Subcutaneous abdominal adipose tissue (tissue), 5 donors: ENCODE measurements around the gene CRX.
"Not testable (repeated sequence)": the region's sequence is repeated elsewhere in the genome, so short reads cannot be mapped to it uniquely, and the experiment has no call there.

Experiments
- H3K27ac ChIP-seq: one replicate; pipeline ENCODE4 v1.7.0; 2013; ENCODE audit warnings: low read depth, mild to moderate bottlenecking, inconsistent platforms, low read length, moderate library complexity
- H3K27me3 ChIP-seq, 5 donors: one replicate each; pipeline ENCODE4 v1.7.0; 2013; ENCODE audit warnings: low read length in 5 of 5, inconsistent platforms in 1 of 5; ENCODE audit not compliant: control insufficient read depth in 5 of 5, insufficient read depth in 4 of 5
- H3K36me3 ChIP-seq, 5 donors: one replicate each; pipeline ENCODE4 v1.7.0; 2013; ENCODE audit warnings: low read length in 5 of 5; ENCODE audit not compliant: control insufficient read depth in 5 of 5, insufficient read depth in 5 of 5
- H3K4me1 ChIP-seq, 5 donors: one replicate each; pipeline ENCODE4 v1.7.0; 2013; ENCODE audit warnings: low read length in 5 of 5, mild to moderate bottlenecking in 3 of 5, moderate library complexity in 1 of 5; ENCODE audit not compliant: control insufficient read depth in 5 of 5, insufficient read depth in 5 of 5
- H3K4me3 ChIP-seq, 5 donors: one replicate each; pipeline ENCODE4 v1.7.0; 2013; ENCODE audit warnings: low read length in 5 of 5, low read depth in 1 of 5
- H3K9ac ChIP-seq, 5 donors: one replicate each; pipeline ENCODE4 v1.7.0; 2013; ENCODE audit warnings: low read length in 5 of 5, mild to moderate bottlenecking in 4 of 5, moderate library complexity in 3 of 5
- H3K9me3 ChIP-seq, 5 donors: one replicate each; pipeline ENCODE4 v1.7.0; 2013; ENCODE audit warnings: low read length in 5 of 5; ENCODE audit not compliant: control insufficient read depth in 5 of 5
- donor health status: healthy.
- donor health status: healthy.
- donor health status: healthy.
- donor health status: healthy.
- donor health status: healthy.

CRX gene

DNA sequence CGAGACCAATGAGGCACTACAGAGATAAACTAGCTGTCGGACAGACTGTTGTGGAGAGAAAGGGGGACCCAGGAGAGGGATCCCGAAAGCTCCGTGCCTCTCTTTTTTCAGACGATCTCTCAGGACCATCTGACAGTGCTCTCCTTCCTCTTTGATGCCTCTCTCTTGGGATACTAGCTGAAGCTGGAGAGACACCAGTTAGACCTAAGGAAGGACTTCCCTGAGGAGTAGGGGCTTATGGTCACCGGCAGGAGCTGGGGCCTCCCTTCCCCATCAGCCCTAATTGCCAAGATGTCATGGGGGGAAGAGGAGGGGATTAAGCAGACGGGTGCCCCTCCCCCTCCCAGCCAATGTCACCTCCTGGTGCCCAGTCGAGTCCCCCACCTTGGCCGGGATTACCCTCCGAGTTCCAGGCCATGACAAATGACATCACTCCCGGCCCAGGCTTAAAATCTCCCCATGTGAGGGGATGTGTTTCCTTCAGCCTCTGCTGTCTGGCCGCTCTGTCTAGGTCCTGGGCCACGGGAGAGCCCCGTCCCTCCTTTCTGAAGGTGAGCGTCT lies at the start of gene CRX:
Gene CRX, plus strand, starts transcription at position 478 of the 561 bp plus-strand sequence. CDS start 12,507 bp downstream, outside the sequence.
- Histone ChIP-seq H3K27me3 (peaks cover 7 to 33% (median 29%) of the 10 kb centered on the region in 5 donors), H3K9ac (no peak within 1 kb of the TSS), H3K9me3 (peaks cover 0 to 4% (median under 1%) of the 10 kb centered on the region in 5 donors), H3K4me3 (no peak within 1 kb of the TSS), H3K4me1 (peaks cover 0 to 4% (median 0%) of the 10 kb centered on the region in 5 donors), H3K27ac (no peak within 1 kb of the TSS), H3K36me3 (no peaks in the 10 kb centered on the region)

DNA sequence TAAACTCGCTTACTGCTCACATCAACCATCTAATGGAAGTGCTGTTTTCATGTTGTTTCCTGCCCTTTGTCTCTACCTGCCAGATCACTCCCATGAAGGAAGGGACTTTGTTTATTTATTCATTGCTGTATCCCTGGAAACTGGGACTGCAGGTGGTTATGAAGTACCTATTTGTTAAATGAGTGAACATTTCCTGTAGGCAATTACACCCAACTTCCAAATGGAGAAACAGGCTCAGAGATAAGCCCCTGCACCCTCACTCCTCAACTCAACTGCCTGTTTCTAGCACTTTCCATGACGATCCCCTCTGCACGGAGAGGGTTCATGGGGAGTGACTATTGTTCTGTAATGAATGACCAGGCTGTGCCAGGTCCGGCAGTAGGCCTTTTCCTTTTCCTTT lies 45.2 kb upstream of the CRX start:
- Histone ChIP-seq H3K27me3 (no peaks in the 10 kb centered on the region), H3K9ac (no peak overlapping the region), H3K36me3 (peaks cover 0 to 11% (median 8%) of the 10 kb centered on the region in 5 donors), H3K4me1 (peaks cover 2 to 46% (median 31%) of the 10 kb centered on the region in 5 donors), H3K9me3 (no peaks in the 10 kb centered on the region), H3K27ac (no peak overlapping the region), H3K4me3 (no peak overlapping the region)

DNA sequence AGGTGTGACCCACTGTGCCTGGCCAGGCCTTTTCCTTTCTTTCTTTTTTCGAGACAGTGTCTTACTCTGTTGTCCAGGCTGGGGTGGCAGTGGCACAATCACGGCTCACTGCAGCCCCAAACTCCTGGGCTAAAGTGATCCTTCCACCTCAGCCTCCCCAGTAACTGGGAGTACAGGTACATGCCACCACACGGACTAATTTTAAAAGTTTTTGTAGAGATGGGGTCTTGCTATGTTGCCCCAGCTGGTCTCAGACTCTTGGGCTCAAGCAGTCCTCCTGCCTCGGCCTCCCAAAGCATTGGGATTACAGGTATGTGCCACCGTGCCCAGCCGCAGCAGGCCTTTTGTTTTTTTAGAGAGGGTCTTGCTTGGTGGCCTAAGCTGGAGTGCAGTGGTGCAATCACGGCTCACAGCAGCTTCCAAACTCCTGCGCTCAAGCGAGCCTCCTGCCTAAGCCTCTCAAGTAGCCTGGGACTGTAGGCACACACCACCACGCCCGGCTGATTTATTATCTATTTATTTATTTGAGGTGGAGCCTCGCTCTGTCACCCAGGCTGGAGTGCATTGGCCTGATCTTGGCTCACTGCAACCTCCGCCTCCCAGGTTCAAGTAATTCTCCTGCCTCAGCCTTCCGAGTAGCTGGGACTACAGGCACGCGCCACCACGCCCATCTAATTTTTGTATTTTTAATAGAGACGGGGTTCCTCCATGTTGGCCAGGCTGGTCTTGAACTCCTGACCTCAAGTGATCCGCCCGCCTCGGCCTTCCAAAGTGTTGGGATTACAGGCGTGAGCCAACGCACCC lies 44.3 kb upstream of the CRX start:
- peak overlapping the region in 4 of 5 donors; percentile 70 to 85 (median 83) for H3K4me3 ChIP-seq
- H3K4me1 ChIP-seq: peaks cover 9 to 55% (median 38%) of the 10 kb centered on the region in 5 donors
- peaks cover 0 to 14% (median 9%) of the 10 kb centered on the region in 5 donors for H3K36me3 ChIP-seq
- peak overlapping the region in 3 of 5 donors; percentile 86 to 90 (median 88) for H3K9ac ChIP-seq
- H3K27me3 ChIP-seq, H3K9me3 ChIP-seq: not testable (repeated sequence)
- H3K27ac ChIP-seq: peak overlapping the region; percentile 95

DNA sequence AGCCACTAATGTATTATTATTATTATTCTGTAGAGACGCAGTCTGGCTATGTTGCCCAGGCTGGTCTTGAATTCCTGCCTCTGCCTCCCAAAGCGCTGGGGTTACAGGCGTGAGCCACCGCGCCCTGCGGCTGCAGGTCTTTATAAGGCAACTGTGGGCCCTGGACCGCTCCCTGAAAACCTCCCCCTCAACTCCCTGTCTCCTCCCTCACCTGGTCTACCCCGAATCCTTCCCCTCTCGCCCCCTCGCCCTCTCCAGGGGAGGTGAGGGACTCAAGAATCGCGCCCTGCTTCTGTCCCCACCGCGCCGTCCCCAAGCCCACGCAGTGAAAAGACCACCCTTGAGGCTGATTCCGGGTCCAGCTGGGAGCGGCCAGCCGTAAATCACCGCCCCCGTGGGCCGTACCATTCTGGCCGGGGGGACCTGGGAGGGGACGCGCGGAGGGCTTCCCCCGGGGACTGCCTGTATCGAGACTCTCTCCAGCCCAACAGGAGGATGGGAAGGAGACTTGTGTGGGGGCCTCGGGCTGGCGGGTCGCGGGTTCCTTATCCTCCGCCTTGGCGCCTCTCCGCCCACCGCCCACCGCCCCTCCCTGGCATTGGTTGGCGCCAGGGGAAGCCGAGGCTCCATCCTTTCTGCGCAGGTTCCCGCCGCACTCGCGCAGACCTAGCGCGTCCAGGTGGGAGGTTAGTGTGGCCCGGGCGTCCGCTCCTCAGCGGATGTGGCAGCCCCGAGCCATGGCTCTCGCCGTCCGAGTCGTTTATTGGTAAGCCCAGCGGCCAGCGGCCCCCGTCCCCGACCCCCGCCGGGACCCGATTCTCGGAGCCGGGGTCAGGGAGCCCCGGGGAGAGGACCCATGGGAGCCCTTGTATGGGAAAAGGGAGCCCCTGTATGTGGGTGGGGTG lies 43.4 kb upstream of the CRX start, which contains the start of gene SELENOW:
Gene SELENOW, plus strand, starts transcription at position 655 of the 905 bp plus-strand sequence. Its CDS starts 83 bp downstream, at position 738.
- Histone ChIP-seq H3K9ac (peak within 1 kb of the TSS; percentile 83 to 90 (median 87)), H3K4me3 (peak within 1 kb of the TSS; percentile 82 to 87 (median 84)), H3K9me3 (no peaks in the 10 kb centered on the region), H3K27me3 (no peaks in the 10 kb centered on the region), H3K36me3 (peaks cover 0 to 20% (median 14%) of the 10 kb centered on the region in 5 donors), H3K4me1 (peaks cover 9 to 55% (median 38%) of the 10 kb centered on the region in 5 donors), H3K27ac (peak within 1 kb of the TSS; percentile 95)

DNA sequence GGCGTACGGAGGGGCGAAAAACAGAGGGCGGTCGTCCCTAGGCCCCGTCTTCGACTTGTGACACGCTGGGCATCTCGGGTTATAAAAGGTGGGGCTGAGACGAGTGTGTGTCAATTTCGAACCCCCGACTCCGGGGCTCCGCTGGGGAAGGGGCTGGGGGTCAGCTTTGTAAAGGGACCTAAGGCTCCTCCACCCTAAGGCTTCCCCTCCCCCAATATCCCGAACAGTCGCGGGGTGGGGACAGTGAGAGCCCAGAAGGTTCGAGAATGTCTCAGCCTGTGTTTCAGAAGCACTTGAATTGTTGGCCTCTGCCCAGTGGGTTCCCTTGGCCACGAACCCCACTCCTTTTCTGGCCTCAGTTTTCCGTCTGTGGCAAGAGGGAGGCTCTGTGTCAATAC lies 42.8 kb upstream of the CRX start:
- Histone ChIP-seq H3K27me3 (no peaks in the 10 kb centered on the region), H3K9ac (peak overlapping the region; percentile 83 to 90 (median 87)), H3K4me1 (peaks cover 9 to 55% (median 38%) of the 10 kb centered on the region in 5 donors), H3K36me3 (peaks cover 0 to 26% (median 18%) of the 10 kb centered on the region in 5 donors), H3K9me3 (no peaks in the 10 kb centered on the region), H3K4me3 (peak overlapping the region; percentile 82 to 87 (median 84)), H3K27ac (peak overlapping the region; percentile 95)

DNA sequence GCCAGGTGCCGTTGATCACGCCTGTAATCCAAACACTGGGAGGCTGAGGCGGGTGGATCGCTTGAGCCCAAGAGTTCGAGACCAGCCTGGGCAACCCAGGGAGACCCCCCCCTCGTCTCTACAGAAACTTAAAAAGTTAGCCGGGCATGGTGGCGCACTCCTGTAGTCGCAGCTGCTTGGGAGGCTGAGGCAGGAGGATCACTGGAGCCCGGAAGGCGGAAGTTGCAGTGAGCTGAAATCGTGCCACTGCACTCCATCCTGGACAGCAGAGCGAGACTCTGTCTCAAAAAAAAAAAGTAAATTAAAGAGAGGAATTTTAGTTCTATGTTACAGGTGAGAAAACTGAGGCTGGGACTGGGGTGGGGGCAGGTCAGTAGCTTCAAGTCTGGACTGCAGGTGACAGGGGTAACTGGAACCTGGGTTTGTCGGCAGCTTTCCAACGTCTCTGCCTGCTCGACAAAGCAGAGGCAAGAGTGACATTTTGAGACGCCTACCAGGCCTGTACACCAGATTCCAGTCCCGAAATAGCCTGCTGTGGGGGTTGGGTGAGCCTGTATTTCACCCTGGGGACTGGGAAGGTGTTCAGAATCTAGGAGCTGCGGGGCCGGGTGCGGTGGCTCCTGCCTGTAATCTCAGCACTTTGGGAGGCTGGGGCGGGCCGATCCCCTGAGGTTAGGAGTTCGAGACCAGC lies 42.1 kb upstream of the CRX start:
- Histone ChIP-seq H3K27me3 (no peaks in the 10 kb centered on the region), H3K9me3 (no peaks in the 10 kb centered on the region), H3K27ac (peak overlapping the region; percentile 95), H3K9ac (peak overlapping the region; percentile 44 to 90 (median 87)), H3K4me1 (peaks cover 9 to 55% (median 38%) of the 10 kb centered on the region in 5 donors), H3K36me3 (peaks cover 0 to 34% (median 26%) of the 10 kb centered on the region in 5 donors), H3K4me3 (peak overlapping the region; percentile 82 to 87 (median 84))

DNA sequence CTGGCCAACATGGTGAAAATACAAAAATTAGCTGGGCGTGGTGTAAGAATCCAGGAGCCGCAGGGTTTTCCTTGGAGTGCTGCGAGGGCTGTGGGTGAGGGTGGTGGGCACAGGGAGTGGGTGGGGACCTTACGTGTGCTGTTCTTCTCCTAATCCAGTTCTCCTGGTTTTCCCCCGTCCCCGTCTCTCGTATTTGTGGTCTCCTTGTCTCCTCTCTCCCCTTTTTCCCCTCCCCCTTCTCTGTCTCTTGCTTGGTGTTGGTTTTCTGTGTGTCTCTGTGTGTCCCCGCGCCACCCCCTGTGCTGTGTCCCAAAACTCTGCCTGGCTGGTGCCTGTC lies 41.6 kb upstream of the CRX start:
- Histone ChIP-seq H3K9me3 (no peaks in the 10 kb centered on the region), H3K27me3 (no peaks in the 10 kb centered on the region), H3K4me3 (peak overlapping the region in 4 of 5 donors; percentile 82 to 87 (median 84)), H3K36me3 (peaks cover 0 to 38% (median 28%) of the 10 kb centered on the region in 5 donors), H3K9ac (peak overlapping the region; percentile 30 to 68 (median 56)), H3K4me1 (peaks cover 9 to 55% (median 38%) of the 10 kb centered on the region in 5 donors), H3K27ac (peak overlapping the region; percentile 95)

DNA sequence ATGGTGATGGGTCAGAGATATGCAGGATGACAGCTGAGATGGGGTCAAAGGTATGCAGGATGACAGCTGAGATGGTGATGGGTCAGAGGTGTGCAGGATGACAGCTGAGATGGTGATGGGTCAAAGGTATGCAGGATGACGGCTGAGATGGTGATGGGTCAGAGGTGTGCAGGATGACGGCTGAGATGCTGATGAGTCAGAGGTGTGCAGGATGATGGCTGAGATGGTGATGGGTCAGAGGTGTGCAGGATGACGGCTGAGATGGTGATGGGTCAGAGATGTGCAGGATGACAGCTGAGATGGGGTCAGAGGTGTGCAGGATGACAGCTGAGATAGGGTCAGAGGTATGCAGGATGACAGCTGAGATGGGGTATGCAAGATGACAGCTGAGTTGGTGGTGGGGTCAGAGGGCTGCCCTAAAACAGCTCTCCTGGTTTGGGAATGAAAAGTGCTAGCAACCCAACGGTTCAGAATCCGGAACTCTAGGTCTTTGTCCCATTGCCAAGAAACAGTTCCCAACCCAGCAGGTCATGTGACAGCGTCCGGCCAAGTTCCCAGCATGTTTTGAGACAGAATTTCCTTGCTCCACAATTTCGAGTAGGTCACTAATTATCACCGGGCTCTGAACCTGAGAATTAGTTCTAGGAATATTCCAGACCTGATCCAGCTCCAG lies 40.0 kb upstream of the CRX start:
- H3K9me3 ChIP-seq: no peaks in the 10 kb centered on the region
- H3K27ac ChIP-seq: peak overlapping the region; percentile 95
- H3K4me3 ChIP-seq: peak overlapping the region in 3 of 5 donors; percentile 3 to 30 (median 3)
- peaks cover 0 to 53% (median 36%) of the 10 kb centered on the region in 5 donors for H3K36me3 ChIP-seq
- H3K27me3 ChIP-seq: no peaks in the 10 kb centered on the region
- H3K4me1 ChIP-seq: peaks cover 9 to 54% (median 36%) of the 10 kb centered on the region in 5 donors
- no peak overlapping the region for H3K9ac ChIP-seq

DNA sequence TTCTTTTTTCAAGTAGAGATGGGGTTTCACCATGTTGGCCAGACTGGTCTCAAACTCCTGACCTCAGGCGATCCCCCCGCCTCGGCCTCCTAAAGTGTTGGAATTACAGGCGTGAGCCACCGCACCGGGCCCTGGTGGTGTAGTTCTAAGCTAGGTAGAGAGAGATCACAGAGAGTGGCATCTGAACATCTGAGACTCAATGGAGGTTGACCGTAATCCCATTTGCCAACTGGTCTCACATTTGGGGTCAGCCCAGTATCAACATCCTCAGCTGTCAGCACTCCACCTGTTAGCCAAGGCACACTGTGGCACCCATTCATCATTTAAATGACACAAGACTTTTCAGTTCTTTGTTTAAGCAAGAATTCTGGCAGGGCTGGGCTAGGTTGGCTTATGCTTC lies 35.2 kb upstream of the CRX start:
- H3K9me3 ChIP-seq: no peaks in the 10 kb centered on the region
- no peak overlapping the region for H3K27ac ChIP-seq
- no peaks in the 10 kb centered on the region for H3K27me3 ChIP-seq
- H3K4me3 ChIP-seq: no peak overlapping the region
- H3K9ac ChIP-seq: no peak overlapping the region
- peaks cover 0 to 46% (median 30%) of the 10 kb centered on the region in 5 donors for H3K36me3 ChIP-seq
- H3K4me1 ChIP-seq: peaks cover 7 to 11% (median 8%) of the 10 kb centered on the region in 5 donors
